Measurements from ENCODE around the gene SP2.

Gene SP2

GRCh38 chr17:47888293-47888692 is 7.7 kb upstream of the SP2 start:
- Histone ChIP-seq H3K36me3 (replicated peaks; ENCODE audit: insufficient read depth, low read length) (no peaks in the 10 kb centered on the region), H3K79me2 (ENCODE audit: low read length) (no peaks in the 10 kb centered on the region), H3K4me1 (ENCODE audit: low read length) (peaks cover 9% of the 10 kb centered on the region), H3K9me3 (replicated peaks; ENCODE audit: insufficient read depth, low read length) (no peaks in the 10 kb centered on the region), H3K9me2 (replicated peaks; ENCODE audit: insufficient read depth, low read length) (no peaks in the 10 kb centered on the region), H3K4me2 (ENCODE audit: low read depth, low read length) (no peak overlapping the region), H3K9ac (ENCODE audit: low read length) (no peak overlapping the region), H2AFZ (ENCODE audit: low read length) (no peak overlapping the region), H3K27me3 (replicated peaks; ENCODE audit: insufficient read depth, low read length) (no peaks in the 10 kb centered on the region), H3K4me3 (ENCODE audit: low read length) (no peak overlapping the region), H3K27ac (ENCODE audit: low read length) (no peak overlapping the region), H3F3A (ENCODE audit: insufficient read depth, low read length) (peaks cover 3% of the 10 kb centered on the region; the same call in 1 of the 2 replicates), H4K20me1 (ENCODE audit: insufficient read depth, low read length) (no peaks in the 10 kb centered on the region)
- DNase-seq = no peak
- TF ChIP-seq EZH2 (optimal IDR thresholded peaks at IDR 0.05; ENCODE audit: low read depth, low read length) = no peak

- H3K27ac ChIP-seq (ENCODE audit: low read length) = no peak overlapping the region
- H3K79me2 ChIP-seq (ENCODE audit: low read length) = peaks cover 2% of the 10 kb centered on the region; the same call in 1 of the 2 replicates
- H2AFZ ChIP-seq (ENCODE audit: low read length) = no peak overlapping the region
- peaks cover 10% of the 10 kb centered on the region; the same call in 1 of the 2 replicates for H3F3A ChIP-seq (ENCODE audit: insufficient read depth, low read length)
- H3K36me3 ChIP-seq (replicated peaks; ENCODE audit: insufficient read depth, low read length) = no peaks in the 10 kb centered on the region
- TF ChIP-seq EZH2phosphoT487 (IDR thresholded peaks at IDR 0.05; ENCODE audit: low read length) (no peak), CTCF (IDR thresholded peaks at IDR 0.05; ENCODE audit: low read length) (peak; percentile 95)
- H3K4me1 ChIP-seq (ENCODE audit: low read length) = peaks cover 25% of the 10 kb centered on the region
- H3K9ac ChIP-seq (ENCODE audit: low read length) = no peak overlapping the region
- no peaks in the 10 kb centered on the region for H3K27me3 ChIP-seq (replicated peaks; ENCODE audit: insufficient read depth, low read length)
- H3K4me3 ChIP-seq (ENCODE audit: low read length) = no peak overlapping the region
- DNase-seq = peak; percentile 84
- no peaks in the 10 kb centered on the region for H3K9me2 ChIP-seq (replicated peaks; ENCODE audit: insufficient read depth, low read length)
- no peaks in the 10 kb centered on the region for H4K20me1 ChIP-seq (ENCODE audit: insufficient read depth, low read length)
- H3K9me3 ChIP-seq (replicated peaks; ENCODE audit: insufficient read depth, low read length) = no peaks in the 10 kb centered on the region
- H3K4me2 ChIP-seq (ENCODE audit: low read depth, low read length) = no peak overlapping the region
Observed at GRCh38 chr17:47889734-47890529, 6.1 kb upstream of the SP2 start.

- H3K9me2 ChIP-seq (replicated peaks; ENCODE audit: insufficient read depth, low read length) = no peaks in the 10 kb centered on the region
- TF ChIP-seq CTCF (IDR thresholded peaks at IDR 0.05; ENCODE audit: low read length) (no peak), EZH2phosphoT487 (IDR thresholded peaks at IDR 0.05; ENCODE audit: low read length) (no peak), EZH2 (optimal IDR thresholded peaks at IDR 0.05; ENCODE audit: low read depth, low read length) (no peak)
- DNase-seq = peak; percentile 32
- H3K4me2 ChIP-seq (ENCODE audit: low read depth, low read length) = peak overlapping the region; percentile 23; the same call in 1 of the 2 replicates
- no peak overlapping the region for H3K4me3 ChIP-seq (ENCODE audit: low read length)
- H3F3A ChIP-seq (ENCODE audit: insufficient read depth, low read length) = peaks cover 10% of the 10 kb centered on the region; the same call in 1 of the 2 replicates
- no peak overlapping the region for H3K9ac ChIP-seq (ENCODE audit: low read length)
- no peak overlapping the region for H2AFZ ChIP-seq (ENCODE audit: low read length)
- H3K27ac ChIP-seq (ENCODE audit: low read length) = no peak overlapping the region
- H3K9me3 ChIP-seq (replicated peaks; ENCODE audit: insufficient read depth, low read length) = no peaks in the 10 kb centered on the region
- H3K4me1 ChIP-seq (ENCODE audit: low read length) = peaks cover 25% of the 10 kb centered on the region
- no peaks in the 10 kb centered on the region for H3K27me3 ChIP-seq (replicated peaks; ENCODE audit: insufficient read depth, low read length)
- H3K79me2 ChIP-seq (ENCODE audit: low read length) = peaks cover 9% of the 10 kb centered on the region
- no peaks in the 10 kb centered on the region for H3K36me3 ChIP-seq (replicated peaks; ENCODE audit: insufficient read depth, low read length)
- H4K20me1 ChIP-seq (ENCODE audit: insufficient read depth, low read length) = no peaks in the 10 kb centered on the region
Observed at GRCh38 chr17:47891545-47892088, 4.4 kb upstream of the SP2 start.
